ENCODE results near the gene SELL.

DNA sequence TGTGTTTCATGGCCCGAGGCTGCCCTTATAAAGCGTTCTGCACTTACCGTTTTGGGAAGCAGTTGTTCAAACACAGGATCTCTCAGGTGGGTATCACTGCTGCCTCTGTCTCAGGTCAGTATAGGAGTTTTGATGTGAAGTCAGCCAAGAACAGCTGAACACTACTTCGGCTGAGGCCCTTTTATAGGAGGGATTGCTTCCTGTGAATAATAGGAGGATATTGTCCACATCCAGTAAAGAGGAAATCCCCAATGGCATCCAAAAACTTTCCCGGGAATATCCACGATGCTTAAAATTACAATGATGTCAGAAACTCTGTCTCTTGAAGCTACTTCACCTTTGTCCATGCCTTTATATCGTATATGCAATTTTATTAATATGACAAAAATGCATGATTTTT lies 22.5 kb upstream of the SELL start, which contains the start of gene SELE:
- TF ChIP-seq POLR2A (IDR thresholded peaks at IDR 0.05; ENCODE audit: low read depth, low read length) (no peak), SMC3 (IDR thresholded peaks at IDR 0.05; ENCODE audit: low read depth, low read length) (no peak), MXI1 (IDR thresholded peaks at IDR 0.05; ENCODE audit: borderline replicate concordance, low read depth, low read length) (no peak), MAFK (IDR thresholded peaks at IDR 0.05; ENCODE audit: low read depth, low read length) (no peak), RAD21 (IDR thresholded peaks at IDR 0.05; ENCODE audit: low read length) (no peak), CEBPB (IDR thresholded peaks at IDR 0.05; ENCODE audit: low read depth, low read length) (no peak)
- TF ChIP-seq, protein P1, sequence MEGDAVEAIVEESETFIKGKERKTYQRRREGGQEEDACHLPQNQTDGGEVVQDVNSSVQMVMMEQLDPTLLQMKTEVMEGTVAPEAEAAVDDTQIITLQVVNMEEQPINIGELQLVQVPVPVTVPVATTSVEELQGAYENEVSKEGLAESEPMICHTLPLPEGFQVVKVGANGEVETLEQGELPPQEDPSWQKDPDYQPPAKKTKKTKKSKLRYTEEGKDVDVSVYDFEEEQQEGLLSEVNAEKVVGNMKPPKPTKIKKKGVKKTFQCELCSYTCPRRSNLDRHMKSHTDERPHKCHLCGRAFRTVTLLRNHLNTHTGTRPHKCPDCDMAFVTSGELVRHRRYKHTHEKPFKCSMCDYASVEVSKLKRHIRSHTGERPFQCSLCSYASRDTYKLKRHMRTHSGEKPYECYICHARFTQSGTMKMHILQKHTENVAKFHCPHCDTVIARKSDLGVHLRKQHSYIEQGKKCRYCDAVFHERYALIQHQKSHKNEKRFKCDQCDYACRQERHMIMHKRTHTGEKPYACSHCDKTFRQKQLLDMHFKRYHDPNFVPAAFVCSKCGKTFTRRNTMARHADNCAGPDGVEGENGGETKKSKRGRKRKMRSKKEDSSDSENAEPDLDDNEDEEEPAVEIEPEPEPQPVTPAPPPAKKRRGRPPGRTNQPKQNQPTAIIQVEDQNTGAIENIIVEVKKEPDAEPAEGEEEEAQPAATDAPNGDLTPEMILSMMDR (conservative IDR thresholded peaks at IDR 0.05; ENCODE audit: low read depth, low read length) = no peak

Measured in IMR-90 (cell line).